Chondrocyte (in vitro differentiated cells): ENCODE data around the gene LRRC37B. TPM values are rescaled to one million over a fixed set of nuclear protein-coding genes. Genes with fewer than 3 reads are reported as not detected.
"Not testable (repeated sequence)": the region's sequence is repeated elsewhere in the genome, so short reads cannot be mapped to it uniquely, and the experiment has no call there.

Experiments used
- DNase-seq: peaks from one replicate; pipeline ENCODE4 v3.0.0; 2021; ENCODE audit warnings: mixed read lengths, low spot score
- H3K27ac Mint-ChIP-seq: one replicate; pipeline ENCODE4 v1.8.0; 2021; ENCODE audit warnings: mild to moderate bottlenecking, moderate library complexity, mixed read lengths; ENCODE audit not compliant: unreplicated experiment
- H3K27me3 Mint-ChIP-seq: 2 replicates; pipeline ENCODE4 v1.8.0; 2021; ENCODE audit warnings: low read depth, mixed read lengths
- H3K36me3 Mint-ChIP-seq: 2 replicates; pipeline ENCODE4 v1.8.0; 2021; ENCODE audit warnings: low read depth, mixed read lengths
- H3K4me1 Mint-ChIP-seq: 2 replicates; pipeline ENCODE4 v1.8.0; 2021; ENCODE audit warnings: low read depth, mild to moderate bottlenecking, mixed read lengths
- H3K4me3 Mint-ChIP-seq: one replicate; pipeline ENCODE4 v1.8.0; 2021; ENCODE audit warnings: mild to moderate bottlenecking, moderate library complexity, mixed read lengths; ENCODE audit not compliant: unreplicated experiment
- H3K9me3 Mint-ChIP-seq: 2 replicates; pipeline ENCODE4 v1.8.0; 2021; ENCODE audit warnings: low read depth, mixed read lengths
- total RNA-seq: library from RNA; stranded (reverse); gene quantifications from 3 replicates; pipeline ENCODE4 v1.2.1, GENCODE V29; 2021
- TF ChIP-seq, protein P1 (sequence below): fragments of 200-600 bp; sonication (generic); IDR thresholded peaks from 2 replicates; pipeline ENCODE4 v1.5.0; 2021; ENCODE audit warnings: antibody characterized with exemption, mild to moderate bottlenecking, moderate library complexity

The LRRC37B gene
- total RNA-seq, 1 donor from 2014 or later: 14.1 TPM

DNA sequence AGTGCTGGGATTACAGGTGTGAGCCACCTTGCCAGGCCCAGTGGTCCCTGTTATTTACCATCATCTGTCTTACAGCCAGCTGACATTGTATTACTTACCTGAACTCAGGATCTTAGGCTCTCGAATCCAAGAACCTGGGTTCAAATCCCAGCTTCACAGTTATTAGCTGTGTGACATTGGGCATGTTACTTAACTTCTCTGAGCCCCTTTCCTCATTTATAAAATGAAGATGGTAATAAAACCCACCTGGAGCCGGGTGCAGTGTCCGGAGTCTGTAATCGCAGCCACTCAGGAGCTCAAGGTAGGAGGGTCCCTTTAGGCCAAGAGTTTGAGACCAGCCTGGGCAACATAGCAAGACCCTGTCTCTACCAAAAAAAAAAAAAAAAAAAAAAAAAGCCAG is 79.7 kb downstream of the LRRC37B start:
- H3K4me1 Mint-ChIP-seq, H3K27me3 Mint-ChIP-seq, DNase-seq: not testable (repeated sequence)

DNA sequence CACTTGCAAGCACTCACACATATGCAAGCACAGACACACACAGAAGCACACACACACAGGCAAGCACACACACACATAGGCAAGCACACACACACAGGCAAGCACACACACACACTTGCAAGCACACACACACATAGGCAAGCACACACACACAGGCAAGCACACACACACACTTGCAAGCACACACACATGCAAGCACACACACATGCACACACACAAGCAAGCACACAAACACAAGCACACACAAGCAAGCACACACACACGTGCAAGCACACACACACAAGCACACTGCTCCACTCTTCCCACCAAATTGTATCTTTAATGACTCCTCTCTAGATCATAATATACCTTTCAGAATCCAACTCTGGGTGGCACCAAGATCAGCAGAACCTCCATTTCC is 84.9 kb downstream of the LRRC37B start:
- H3K9me3 Mint-ChIP-seq, H3K4me3 Mint-ChIP-seq, H3K36me3 Mint-ChIP-seq, DNase-seq, H3K27ac Mint-ChIP-seq, H3K4me1 Mint-ChIP-seq, H3K27me3 Mint-ChIP-seq: not testable (repeated sequence)

More for the DNA sequence above, 79.7 kb downstream of the LRRC37B start:
- H3K9me3 Mint-ChIP-seq, H3K4me3 Mint-ChIP-seq, H3K36me3 Mint-ChIP-seq, H3K27ac Mint-ChIP-seq: not testable (repeated sequence)

DNA sequence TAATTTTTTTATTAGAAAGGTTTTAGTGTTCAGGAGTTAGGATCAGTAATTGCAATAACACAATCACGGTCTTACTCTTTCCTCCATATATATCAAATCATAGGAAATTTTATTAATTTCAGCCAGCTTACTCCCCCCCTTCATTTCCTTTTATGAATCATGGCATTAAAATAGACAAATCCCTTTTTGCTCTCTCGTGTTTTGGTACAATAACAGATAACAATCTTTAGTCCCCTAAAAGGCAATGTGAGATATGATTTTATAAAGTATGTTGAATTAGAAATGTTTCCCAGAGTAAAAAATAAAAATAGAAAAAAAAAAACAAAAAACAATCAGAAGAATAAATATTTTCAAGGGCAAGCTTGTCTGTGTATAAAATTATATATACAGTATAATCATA is 92.5 kb downstream of the LRRC37B start:
- peaks cover 10% of the 10 kb centered on the region for H3K27me3 Mint-ChIP-seq
- no peaks in the 10 kb centered on the region for H3K9me3 Mint-ChIP-seq
- TF ChIP-seq, protein P1, sequence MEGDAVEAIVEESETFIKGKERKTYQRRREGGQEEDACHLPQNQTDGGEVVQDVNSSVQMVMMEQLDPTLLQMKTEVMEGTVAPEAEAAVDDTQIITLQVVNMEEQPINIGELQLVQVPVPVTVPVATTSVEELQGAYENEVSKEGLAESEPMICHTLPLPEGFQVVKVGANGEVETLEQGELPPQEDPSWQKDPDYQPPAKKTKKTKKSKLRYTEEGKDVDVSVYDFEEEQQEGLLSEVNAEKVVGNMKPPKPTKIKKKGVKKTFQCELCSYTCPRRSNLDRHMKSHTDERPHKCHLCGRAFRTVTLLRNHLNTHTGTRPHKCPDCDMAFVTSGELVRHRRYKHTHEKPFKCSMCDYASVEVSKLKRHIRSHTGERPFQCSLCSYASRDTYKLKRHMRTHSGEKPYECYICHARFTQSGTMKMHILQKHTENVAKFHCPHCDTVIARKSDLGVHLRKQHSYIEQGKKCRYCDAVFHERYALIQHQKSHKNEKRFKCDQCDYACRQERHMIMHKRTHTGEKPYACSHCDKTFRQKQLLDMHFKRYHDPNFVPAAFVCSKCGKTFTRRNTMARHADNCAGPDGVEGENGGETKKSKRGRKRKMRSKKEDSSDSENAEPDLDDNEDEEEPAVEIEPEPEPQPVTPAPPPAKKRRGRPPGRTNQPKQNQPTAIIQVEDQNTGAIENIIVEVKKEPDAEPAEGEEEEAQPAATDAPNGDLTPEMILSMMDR: no peak
- no peak overlapping the region for H3K4me3 Mint-ChIP-seq
- peaks cover 9% of the 10 kb centered on the region for H3K4me1 Mint-ChIP-seq
- no peak for DNase-seq
- H3K27ac Mint-ChIP-seq: no peak overlapping the region
- no peaks in the 10 kb centered on the region for H3K36me3 Mint-ChIP-seq

DNA sequence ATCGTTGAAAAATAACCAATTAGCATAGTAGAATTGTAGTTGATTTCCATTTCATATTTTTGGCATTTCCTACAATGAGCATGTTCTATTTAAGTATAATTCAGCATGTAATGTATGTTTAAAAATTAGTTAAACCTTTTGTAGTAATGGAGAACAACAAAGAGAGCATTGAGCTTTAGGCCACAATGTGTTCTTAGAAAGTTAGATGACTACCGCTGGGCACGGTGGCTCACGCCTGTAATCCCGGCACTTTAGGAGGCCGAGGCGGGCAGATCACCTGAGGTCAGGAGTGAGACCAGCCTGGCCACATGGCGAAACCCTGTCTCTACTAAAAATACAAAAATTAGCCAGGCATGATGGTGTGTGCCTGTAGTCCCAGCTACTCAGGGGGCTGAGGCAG is 93.1 kb downstream of the LRRC37B start:
- H3K27ac Mint-ChIP-seq, H3K4me1 Mint-ChIP-seq, DNase-seq, H3K36me3 Mint-ChIP-seq, H3K9me3 Mint-ChIP-seq, H3K4me3 Mint-ChIP-seq, H3K27me3 Mint-ChIP-seq: not testable (repeated sequence)

DNA sequence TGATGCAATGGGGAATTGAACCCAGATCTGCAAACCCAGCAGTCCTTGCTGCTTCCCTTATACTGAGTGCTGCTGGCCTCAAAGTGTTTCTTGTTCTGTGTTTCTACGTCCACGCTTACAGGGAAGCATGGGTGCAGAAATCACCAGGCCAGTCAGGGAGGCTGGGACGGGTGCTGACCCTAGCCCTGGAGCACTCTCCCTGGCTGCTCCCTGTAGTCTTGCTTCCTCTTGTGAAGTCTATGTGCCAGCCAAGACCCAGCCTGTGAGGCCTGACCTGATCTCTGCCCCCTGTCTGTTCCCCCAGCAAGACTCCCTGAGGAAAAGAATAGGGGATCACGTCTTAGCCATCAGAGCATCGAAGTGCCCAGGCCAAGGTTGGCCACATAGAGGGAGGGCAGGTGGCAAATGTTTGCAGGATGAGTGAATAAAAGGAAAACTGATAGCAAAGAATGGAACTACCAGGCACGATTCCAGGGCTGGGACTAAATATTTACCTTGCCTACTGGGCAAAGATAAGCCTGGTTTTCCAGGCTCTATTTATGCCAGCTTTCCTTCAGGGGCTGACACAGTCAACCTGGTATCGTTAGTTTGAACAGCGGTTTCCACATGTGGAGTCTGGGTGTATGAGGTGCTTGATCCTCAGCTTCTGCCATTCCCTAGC is 93.9 kb downstream of the LRRC37B start:
- no peaks in the 10 kb centered on the region for H3K9me3 Mint-ChIP-seq
- H3K36me3 Mint-ChIP-seq: no peaks in the 10 kb centered on the region
- no peak overlapping the region for H3K4me3 Mint-ChIP-seq
- H3K27me3 Mint-ChIP-seq: peaks cover 10% of the 10 kb centered on the region
- no peak for DNase-seq
- TF ChIP-seq, protein P1: no peak
- peaks cover 9% of the 10 kb centered on the region for H3K4me1 Mint-ChIP-seq
- no peak overlapping the region for H3K27ac Mint-ChIP-seq

DNA sequence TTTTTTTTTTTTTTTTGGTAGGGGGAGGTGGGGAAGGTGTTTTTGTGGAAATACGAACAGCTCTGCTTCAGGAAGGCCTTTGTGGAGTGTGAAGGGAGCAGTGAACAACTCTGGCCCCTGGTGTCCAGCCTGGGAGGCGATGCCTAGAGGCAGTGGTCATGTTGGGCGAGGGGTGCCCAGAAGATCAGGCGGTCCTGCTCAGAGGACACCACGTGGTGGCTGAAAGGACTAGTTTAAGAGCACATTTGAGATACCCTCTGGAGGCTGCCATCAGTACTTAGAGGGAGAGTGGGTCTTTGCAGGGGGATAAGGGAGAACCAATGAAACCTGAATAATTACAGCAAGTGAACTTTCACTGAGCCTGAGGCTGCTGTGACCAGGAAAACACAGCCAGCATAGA is 95.0 kb downstream of the LRRC37B start:
- Mint-ChIP-seq H3K9me3 (no peaks in the 10 kb centered on the region), H3K36me3 (no peaks in the 10 kb centered on the region), H3K27me3 (peaks cover 5% of the 10 kb centered on the region), H3K4me3 (no peak overlapping the region), H3K4me1 (peaks cover 9% of the 10 kb centered on the region), H3K27ac (no peak overlapping the region)
- DNase-seq: no peak
- TF ChIP-seq, protein P1: no peak

DNA sequence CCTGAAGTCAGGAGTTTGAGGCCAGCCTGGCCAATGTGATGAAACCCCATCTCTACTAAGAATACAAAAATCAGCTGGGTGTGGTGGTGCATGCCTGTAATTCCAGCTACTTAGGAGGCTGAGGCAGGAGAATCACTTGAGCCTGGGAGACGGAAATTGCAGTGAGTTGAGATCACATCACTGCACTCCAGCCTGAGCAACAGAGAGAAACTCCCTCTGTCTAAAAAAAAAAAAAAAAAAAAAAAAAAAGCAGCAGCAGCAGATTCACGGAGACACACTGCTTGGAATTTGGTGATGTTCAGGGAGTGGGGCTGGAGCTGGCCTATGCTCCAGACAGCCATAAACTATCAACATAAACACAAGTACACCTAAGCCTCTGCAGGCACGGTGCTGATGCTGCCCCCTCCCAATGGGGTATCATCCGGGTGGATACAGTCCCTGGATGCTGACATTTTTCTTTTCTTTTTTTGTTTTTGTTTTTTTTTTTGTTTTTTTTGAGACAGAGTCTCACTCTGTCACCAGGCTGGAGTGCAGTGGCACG is 95.5 kb downstream of the LRRC37B start:
- H3K27me3 Mint-ChIP-seq: peaks cover 5% of the 10 kb centered on the region
- no peaks in the 10 kb centered on the region for H3K9me3 Mint-ChIP-seq
- no peak overlapping the region for H3K27ac Mint-ChIP-seq
- no peak overlapping the region for H3K4me3 Mint-ChIP-seq
- TF ChIP-seq, protein P1: no peak
- H3K4me1 Mint-ChIP-seq: peaks cover 9% of the 10 kb centered on the region
- no peaks in the 10 kb centered on the region for H3K36me3 Mint-ChIP-seq
- no peak for DNase-seq
